Measurements from ENCODE around the gene ACTRT2.

ACTRT2 gene

GRCh38 chr1:3053986-3054385, 32.7 kb downstream of the ACTRT2 start:
- Histone ChIP-seq H3K4me3 (ENCODE audit: low read depth in 1 of 2, low read length in 2 of 2) (no peak overlapping the region), H3K9ac (ENCODE audit: low read depth, low read length) (no peak overlapping the region), H3K27ac (ENCODE audit: low read length) (no peak overlapping the region), H3K9me3 (ENCODE audit: insufficient read depth, low read length, severe bottlenecking) (no peaks in the 10 kb centered on the region), H3K36me3 (ENCODE audit: insufficient read depth, low read length) (no peaks in the 10 kb centered on the region), H3K4me1 (ENCODE audit: insufficient read depth, low read length) (no peaks in the 10 kb centered on the region), H3K4me2 (ENCODE audit: insufficient read depth, low read length) (no peak overlapping the region), H3K27me3 (ENCODE audit: insufficient read depth, low read length, poor library complexity) (peaks cover 9% of the 10 kb centered on the region), H3K79me2 (ENCODE audit: insufficient read depth, low read length) (no peaks in the 10 kb centered on the region), H4K20me1 (ENCODE audit: insufficient read depth, low read length) (no peaks in the 10 kb centered on the region), H2AFZ (ENCODE audit: low read depth, low read length) (no peak overlapping the region)
- TF ChIP-seq CTCF (IDR thresholded peaks at IDR 0.05; ENCODE audit: borderline replicate concordance, extremely low read depth, low read length, poor library complexity, severe bottlenecking) (no peak), EZH2 (IDR thresholded peaks at IDR 0.05; ENCODE audit: borderline replicate concordance, low read depth, low read length, severe bottlenecking) (no peak)
- ATAC-seq (ENCODE audit: insufficient read depth, low read depth) (no peak), DNase-seq (no peak)

- no peak for DNase-seq
- Histone ChIP-seq H3K79me2 (ENCODE audit: insufficient read depth, low read length) (no peaks in the 10 kb centered on the region), H3K9me3 (ENCODE audit: insufficient read depth, low read length, severe bottlenecking) (no peaks in the 10 kb centered on the region), H3K4me2 (ENCODE audit: insufficient read depth, low read length) (no peak overlapping the region), H2AFZ (ENCODE audit: low read depth, low read length) (no peak overlapping the region), H4K20me1 (ENCODE audit: insufficient read depth, low read length) (no peaks in the 10 kb centered on the region), H3K36me3 (ENCODE audit: insufficient read depth, low read length) (no peaks in the 10 kb centered on the region), H3K4me3 (ENCODE audit: low read depth in 1 of 2, low read length in 2 of 2) (no peak overlapping the region), H3K27me3 (ENCODE audit: insufficient read depth, low read length, poor library complexity) (peaks cover 9% of the 10 kb centered on the region), H3K27ac (ENCODE audit: low read length) (no peak overlapping the region), H3K4me1 (ENCODE audit: insufficient read depth, low read length) (no peaks in the 10 kb centered on the region), H3K9ac (ENCODE audit: low read depth, low read length) (no peak overlapping the region)
- TF ChIP-seq EZH2 (IDR thresholded peaks at IDR 0.05; ENCODE audit: borderline replicate concordance, low read depth, low read length, severe bottlenecking) = no peak
- no peak for TF ChIP-seq CTCF (IDR thresholded peaks at IDR 0.05; ENCODE audit: borderline replicate concordance, extremely low read depth, low read length, poor library complexity, severe bottlenecking)
- ATAC-seq (ENCODE audit: insufficient read depth, low read depth) = no peak
Measured at GRCh38 chr1:3054474-3054873, 33.2 kb downstream of the ACTRT2 start.

GRCh38 chr1:3055051-3055450, 33.8 kb downstream of the ACTRT2 start:
- Histone ChIP-seq H3K27me3 (ENCODE audit: insufficient read depth, low read length, poor library complexity) (peaks cover 9% of the 10 kb centered on the region), H2AFZ (ENCODE audit: low read depth, low read length) (no peak overlapping the region), H4K20me1 (ENCODE audit: insufficient read depth, low read length) (no peaks in the 10 kb centered on the region), H3K36me3 (ENCODE audit: insufficient read depth, low read length) (no peaks in the 10 kb centered on the region), H3K4me2 (ENCODE audit: insufficient read depth, low read length) (no peak overlapping the region), H3K27ac (ENCODE audit: low read length) (no peak overlapping the region), H3K9me3 (ENCODE audit: insufficient read depth, low read length, severe bottlenecking) (no peaks in the 10 kb centered on the region), H3K4me3 (ENCODE audit: low read depth in 1 of 2, low read length in 2 of 2) (no peak overlapping the region), H3K9ac (ENCODE audit: low read depth, low read length) (no peak overlapping the region), H3K4me1 (ENCODE audit: insufficient read depth, low read length) (no peaks in the 10 kb centered on the region), H3K79me2 (ENCODE audit: insufficient read depth, low read length) (no peaks in the 10 kb centered on the region)
- ATAC-seq (ENCODE audit: insufficient read depth, low read depth) (no peak), DNase-seq (no peak)
- TF ChIP-seq CTCF (IDR thresholded peaks at IDR 0.05; ENCODE audit: borderline replicate concordance, extremely low read depth, low read length, poor library complexity, severe bottlenecking) = no peak
- no peak for TF ChIP-seq EZH2 (IDR thresholded peaks at IDR 0.05; ENCODE audit: borderline replicate concordance, low read depth, low read length, severe bottlenecking)

GRCh38 chr1:3056641-3057040, 35.4 kb downstream of the ACTRT2 start:
- no peak overlapping the region for H3K27ac ChIP-seq (ENCODE audit: low read length)
- TF ChIP-seq EZH2 (IDR thresholded peaks at IDR 0.05; ENCODE audit: borderline replicate concordance, low read depth, low read length, severe bottlenecking) = no peak
- TF ChIP-seq CTCF (IDR thresholded peaks at IDR 0.05; ENCODE audit: borderline replicate concordance, extremely low read depth, low read length, poor library complexity, severe bottlenecking) = no peak
- no peaks in the 10 kb centered on the region for H3K79me2 ChIP-seq (ENCODE audit: insufficient read depth, low read length)
- ATAC-seq (ENCODE audit: insufficient read depth, low read depth) (no peak), DNase-seq (no peak)
- H3K9ac ChIP-seq (ENCODE audit: low read depth, low read length) = no peak overlapping the region
- H3K4me2 ChIP-seq (ENCODE audit: insufficient read depth, low read length) = no peak overlapping the region
- H4K20me1 ChIP-seq (ENCODE audit: insufficient read depth, low read length) = no peaks in the 10 kb centered on the region
- H3K27me3 ChIP-seq (ENCODE audit: insufficient read depth, low read length, poor library complexity) = peaks cover 9% of the 10 kb centered on the region
- no peak overlapping the region for H2AFZ ChIP-seq (ENCODE audit: low read depth, low read length)
- no peaks in the 10 kb centered on the region for H3K36me3 ChIP-seq (ENCODE audit: insufficient read depth, low read length)
- H3K4me1 ChIP-seq (ENCODE audit: insufficient read depth, low read length) = no peaks in the 10 kb centered on the region
- H3K9me3 ChIP-seq (ENCODE audit: insufficient read depth, low read length, severe bottlenecking) = no peaks in the 10 kb centered on the region
- no peak overlapping the region for H3K4me3 ChIP-seq (ENCODE audit: low read depth in 1 of 2, low read length in 2 of 2)
